ENCODE results near the gene ACYP2.

The ACYP2 gene

DNA sequence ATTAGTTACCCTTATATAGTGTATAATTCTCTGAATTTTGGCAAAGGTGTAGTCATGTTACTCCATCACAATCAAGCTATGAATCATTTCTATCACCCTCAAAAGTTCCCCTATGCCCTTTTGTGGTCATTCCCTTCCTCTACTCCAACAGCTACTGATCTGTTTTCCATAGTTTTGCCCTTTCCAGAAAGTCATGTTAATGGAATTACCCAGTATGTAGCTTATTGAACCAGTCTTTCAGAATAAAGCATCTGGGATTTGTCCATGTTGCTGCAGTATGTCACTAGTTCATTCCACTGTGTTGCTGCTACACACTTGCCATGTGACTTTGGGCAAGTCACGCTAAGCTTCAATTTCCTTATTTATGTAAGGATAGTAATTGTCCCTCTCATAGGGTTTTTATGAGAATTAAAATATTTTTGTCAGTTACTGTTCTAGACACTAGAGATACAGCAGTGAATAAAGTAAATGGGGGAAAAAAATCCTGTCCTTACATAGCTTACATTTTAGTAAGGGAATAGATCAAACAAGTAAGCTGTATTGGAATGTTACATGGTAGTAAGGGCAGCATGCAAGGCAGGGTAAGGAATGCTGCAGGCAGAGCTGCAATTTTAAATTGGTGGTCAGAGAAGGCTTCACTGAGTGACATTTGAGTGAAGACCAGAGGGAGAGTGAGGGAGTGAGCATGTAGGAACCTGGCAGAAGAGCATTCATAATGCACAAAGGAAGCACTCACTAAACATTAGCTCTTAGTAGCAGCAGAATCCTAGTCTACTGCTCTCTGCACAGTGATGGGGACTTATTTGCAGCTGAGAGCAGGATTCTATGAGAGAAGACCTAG is 220.9 kb downstream of the ACYP2 start:
- DNase-seq, result no peak
- no peak for TF ChIP-seq GATA1 (IDR thresholded peaks at IDR 0.05; ENCODE audit: low read depth, low read length)
- TF ChIP-seq POLR2A (IDR thresholded peaks at IDR 0.05; ENCODE audit: low read length), result no peak

- TF ChIP-seq POLR2A (IDR thresholded peaks at IDR 0.05; ENCODE audit: low read length) (no peak), GATA1 (IDR thresholded peaks at IDR 0.05; ENCODE audit: low read depth, low read length) (no peak)
These were observed 221.5 kb downstream of the ACYP2 start for GRCh38 chr2:54336977-54337255.

GRCh38 chr2:54341656-54342055 is 226.2 kb downstream of the ACYP2 start:
- TF ChIP-seq POLR2A (IDR thresholded peaks at IDR 0.05; ENCODE audit: low read length) (no peak), GATA1 (IDR thresholded peaks at IDR 0.05; ENCODE audit: low read depth, low read length) (no peak)
- DNase-seq, result no peak

More at GRCh38 chr2:54336977-54337255, 221.5 kb downstream of the ACYP2 start:
- DNase-seq, result no peak

GRCh38 chr2:54342603-54343002 is 227.2 kb downstream of the ACYP2 start:
- DNase-seq, result no peak
- TF ChIP-seq GATA1 (IDR thresholded peaks at IDR 0.05; ENCODE audit: low read depth, low read length), result no peak
- TF ChIP-seq POLR2A (IDR thresholded peaks at IDR 0.05; ENCODE audit: low read length), result no peak

DNA sequence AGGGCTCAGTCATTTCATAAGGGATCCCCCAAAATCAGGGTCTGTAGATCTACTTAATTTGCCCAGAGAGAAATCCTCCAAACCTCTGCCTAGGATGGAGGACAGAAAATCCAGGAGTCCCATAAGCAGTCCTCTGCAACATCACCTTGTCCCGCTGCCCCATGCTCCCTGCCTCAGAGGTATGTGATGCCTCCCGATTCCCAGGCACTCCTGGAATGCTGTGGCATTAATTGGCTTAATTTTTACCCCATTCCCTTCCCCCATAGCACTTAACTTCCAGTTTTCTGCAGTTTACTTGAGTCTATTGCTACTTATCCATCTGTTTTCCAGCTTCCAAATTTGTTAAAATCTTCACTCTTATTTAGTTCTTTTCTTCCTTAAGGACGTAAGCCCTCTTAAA is 232.2 kb downstream of the ACYP2 start:
- no peak for DNase-seq
- TF ChIP-seq POLR2A (IDR thresholded peaks at IDR 0.05; ENCODE audit: low read length), result no peak
- no peak for TF ChIP-seq GATA1 (IDR thresholded peaks at IDR 0.05; ENCODE audit: low read depth, low read length)

DNA sequence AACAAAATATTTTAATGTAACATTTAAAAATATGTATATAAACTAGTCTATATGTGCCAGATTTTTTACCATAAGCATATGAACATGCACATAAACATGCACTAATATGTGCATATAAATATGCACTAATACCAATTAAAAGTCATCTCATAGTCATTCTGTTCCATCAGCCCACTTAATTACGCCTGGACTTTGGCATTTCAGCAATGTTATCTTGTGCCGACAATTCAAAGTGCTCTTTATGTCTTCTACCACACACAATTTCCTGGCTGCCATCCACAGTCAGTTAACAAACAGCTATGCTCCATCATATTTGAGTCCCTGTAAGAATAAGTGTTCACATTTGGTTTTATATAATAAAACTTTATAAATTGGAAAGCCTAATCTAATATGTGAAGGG is 233.2 kb downstream of the ACYP2 start:
- no peak for DNase-seq
- TF ChIP-seq POLR2A (IDR thresholded peaks at IDR 0.05; ENCODE audit: low read length) (no peak), GATA1 (IDR thresholded peaks at IDR 0.05; ENCODE audit: low read depth, low read length) (no peak)

DNA sequence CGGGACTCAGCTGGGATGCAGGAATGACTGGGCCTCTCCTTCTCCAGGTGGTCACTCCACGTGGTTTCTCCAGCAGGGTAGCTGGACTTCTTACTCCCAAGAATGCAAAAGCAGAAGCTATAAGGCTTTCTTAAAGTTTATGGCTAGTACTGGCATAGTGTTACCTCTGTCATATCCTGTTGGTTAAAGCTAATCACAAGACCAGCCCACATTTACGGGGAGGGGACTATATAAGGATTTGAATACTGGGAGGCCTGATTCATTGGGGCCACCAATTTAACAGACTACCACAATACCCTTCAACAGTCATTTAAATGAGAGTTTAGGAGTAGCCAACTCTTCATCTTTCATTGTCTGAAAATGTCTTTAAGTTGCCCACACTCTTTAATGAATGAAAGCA is 235.0 kb downstream of the ACYP2 start:
- no peak for DNase-seq
- TF ChIP-seq GATA1 (IDR thresholded peaks at IDR 0.05; ENCODE audit: low read depth, low read length) (no peak), POLR2A (IDR thresholded peaks at IDR 0.05; ENCODE audit: low read length) (no peak)

DNA sequence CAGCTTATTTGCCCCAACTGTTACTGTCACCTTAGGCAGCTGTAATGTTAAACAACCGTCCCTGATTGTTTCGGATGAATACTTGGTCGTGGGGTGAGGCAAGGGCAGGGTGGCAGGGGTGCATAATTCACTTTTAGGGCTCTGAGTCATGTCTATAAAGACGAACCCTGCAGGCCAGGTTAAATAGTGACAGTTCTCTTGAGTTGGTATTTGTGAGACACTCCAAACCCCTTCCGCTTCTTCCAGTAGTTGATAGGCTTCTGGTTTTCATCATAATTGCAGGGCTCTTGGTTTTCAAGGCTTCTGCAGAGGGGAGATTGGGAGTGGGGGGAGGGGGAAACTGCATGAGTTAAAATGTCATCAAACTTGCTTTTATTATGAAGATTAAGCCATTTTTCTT is 237.8 kb downstream of the ACYP2 start:
- TF ChIP-seq GATA1 (IDR thresholded peaks at IDR 0.05; ENCODE audit: low read depth, low read length) (no peak), POLR2A (IDR thresholded peaks at IDR 0.05; ENCODE audit: low read length) (no peak)
- no peak for DNase-seq
